Tibial nerve (tissue), 4 donors: ENCODE data around the gene PIK3CD. TPM values are rescaled to one million over a fixed set of nuclear protein-coding genes. Genes with fewer than 3 reads are reported as not detected.
A peak's percentile ranks its signal among the peaks of the same experiment; 100 is the strongest.

Experiments used
- DNase-seq, 2 donors: peaks; one replicate each; pipeline ENCODE4 v3.0.0-alpha.2; 2019; ENCODE audit warnings: low spot score in 2 of 2
- H3K27ac ChIP-seq, 4 donors: fragments of 200-600 bp; sonication (generic) in 3 of 4; one replicate each; pipeline ENCODE4 v1.5.1; 2017 to 2019; ENCODE audit warnings: mild to moderate bottlenecking in 1 of 4
- H3K27me3 ChIP-seq, 2 donors: fragments of 200-600 bp; sonication (generic) in 1 of 2; one replicate each; pipeline versions ENCODE4 v1.5.1 to v1.6.0; 2017 to 2019
- H3K36me3 ChIP-seq, 3 donors: fragments of 200-600 bp; sonication (generic); one replicate each; pipeline ENCODE4 v1.5.1; 2018 to 2019
- H3K4me1 ChIP-seq, 4 donors: fragments of 200-600 bp; sonication (generic) in 3 of 4; one replicate each; pipeline ENCODE4 v1.5.1; 2017 to 2019
- H3K4me3 ChIP-seq, 4 donors: fragments of 200-600 bp; sonication (generic) in 3 of 4; one replicate each; pipeline ENCODE4 v1.5.1; 2017 to 2019; ENCODE audit warnings: mild to moderate bottlenecking in 1 of 4, moderate library complexity in 1 of 4
- H3K9me3 ChIP-seq, 4 donors: fragments of 200-600 bp; sonication (generic) in 3 of 4; one replicate each; pipeline ENCODE4 v1.5.1; 2017 to 2019
- CTCF ChIP-seq, 5 experiments: fragments of 200-600 bp in 3 of 5; fragments of 450-650 bp in 2 of 5; sonication (generic) in 3 of 5; IDR thresholded peaks; one replicate each; pipeline ENCODE4 v1.5.1; 2016 to 2019; ENCODE audit warnings: antibody characterized with exemption in 5 of 5, mild to moderate bottlenecking in 3 of 5, moderate library complexity in 2 of 5
- EP300 ChIP-seq, 2 donors: sonication (generic); formaldehyde crosslinking; IDR thresholded peaks; one replicate each; pipeline ENCODE4 v1.6.1; 2017; ENCODE audit warnings: antibody characterized with exemption in 2 of 2, mild to moderate bottlenecking in 1 of 2
- POLR2A ChIP-seq, 2 donors: fragments of 450-650 bp; IDR thresholded peaks; one replicate each; pipeline ENCODE4 v1.6.1; 2017; ENCODE audit warnings: antibody characterized with exemption in 2 of 2, mild to moderate bottlenecking in 2 of 2, moderate library complexity in 2 of 2
- WGBS, 2 donors: methylation state at CpG; one replicate each; pipeline ENCODE4 v1.1.5; 2018; 5-methylcytosine and 5-hydroxymethylcytosine counted together
- total RNA-seq, 4 donors: library from RNA; depleted of rRNA; stranded (reverse); fragments of >200 nt; gene quantifications; one replicate each; pipeline ENCODE4 v1.1.0, GENCODE V29; 2016

Gene PIK3CD
- total RNA-seq = 10 to 100 TPM in 2 of 4 donors, 1 to 10 TPM in 2; 6.9 to 18.0 (median 10.2) TPM

DNA sequence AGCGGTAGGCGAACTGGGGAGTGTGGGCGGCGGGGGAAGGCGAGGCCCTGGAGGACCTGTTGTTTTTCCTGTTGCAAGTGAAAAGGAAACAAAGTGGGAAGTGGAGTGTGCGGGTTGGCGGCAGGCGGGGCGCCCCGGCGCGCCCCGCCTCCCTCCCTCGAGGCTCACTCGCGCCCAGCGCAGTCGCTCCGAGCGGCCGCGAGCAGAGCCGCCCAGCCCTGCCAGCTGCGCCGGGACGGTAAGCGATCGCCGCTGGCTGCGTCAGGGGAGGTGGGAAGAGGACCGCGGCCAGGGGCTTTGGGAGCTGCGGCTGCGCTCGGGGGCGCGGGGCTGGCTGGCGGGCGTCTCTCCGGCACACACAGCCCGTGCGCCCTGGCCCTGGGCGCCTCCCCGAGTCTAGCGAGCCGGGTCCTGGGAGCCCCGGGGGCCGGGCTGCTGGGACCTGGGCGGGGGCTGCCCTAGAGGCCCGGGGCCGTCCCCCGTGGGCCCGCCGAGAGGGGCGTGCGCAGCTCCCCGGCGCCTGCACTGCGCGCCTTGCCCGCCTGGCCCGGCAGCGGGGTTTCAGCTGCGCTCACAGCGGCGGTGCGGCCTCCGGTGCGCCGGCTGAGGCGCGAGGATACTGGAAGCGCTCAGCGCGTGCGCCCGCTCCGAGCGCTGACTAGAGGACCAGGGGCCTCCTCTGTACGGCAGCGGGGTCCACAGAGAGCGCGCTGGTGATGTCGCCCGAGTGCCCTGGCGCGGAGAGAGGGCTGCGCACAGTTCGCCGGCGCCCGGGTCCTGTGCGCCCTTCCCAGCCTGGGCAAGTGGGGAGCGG lies at the start of gene PIK3CD:
PIK3CD (plus strand) TSS at position 167 of the 814 bp plus-strand sequence. CDS start 58,725 bp downstream, outside the sequence.
- 1% methylated on average over 44 to 52 of the region's 94 CpGs for WGBS, 2 donors
- no peak for DNase-seq
- Histone ChIP-seq H3K4me1 (peaks cover 0 to 20% (median 7%) of the 10 kb centered on the region in 4 donors), H3K36me3 (no peaks in the 10 kb centered on the region), H3K27me3 (peaks cover 0 to 46% of the 10 kb centered on the region in 2 donors), H3K9me3 (no peaks in the 10 kb centered on the region), H3K27ac (peak within 1 kb of the TSS in 3 of 4 donors; percentile 42 to 84 (median 49)), H3K4me3 (peak within 1 kb of the TSS; percentile 31 to 58 (median 46))
- TF ChIP-seq CTCF (IDR thresholded peaks at IDR 0.05) = no peak
- TF ChIP-seq POLR2A (IDR thresholded peaks at IDR 0.05) = no peak
- TF ChIP-seq EP300 (IDR thresholded peaks at IDR 0.05) = no peak

- no peak for DNase-seq
- Histone ChIP-seq H3K4me1 (no peaks in the 10 kb centered on the region), H3K9me3 (no peaks in the 10 kb centered on the region), H3K36me3 (peaks cover 0 to 100% (median 0%) of the 10 kb centered on the region in 3 donors), H3K27me3 (no peaks in the 10 kb centered on the region), H3K4me3 (no peak overlapping the region), H3K27ac (no peak overlapping the region)
- WGBS, 2 donors = 92 to 94% methylated on average over 26 of the region's 26 CpGs
- TF ChIP-seq CTCF (IDR thresholded peaks at IDR 0.05) (no peak), POLR2A (IDR thresholded peaks at IDR 0.05) (no peak), EP300 (IDR thresholded peaks at IDR 0.05) (no peak)
Measured at GRCh38 chr1:9601942-9602793, 49.4 kb upstream of the PIK3CD start.

DNA sequence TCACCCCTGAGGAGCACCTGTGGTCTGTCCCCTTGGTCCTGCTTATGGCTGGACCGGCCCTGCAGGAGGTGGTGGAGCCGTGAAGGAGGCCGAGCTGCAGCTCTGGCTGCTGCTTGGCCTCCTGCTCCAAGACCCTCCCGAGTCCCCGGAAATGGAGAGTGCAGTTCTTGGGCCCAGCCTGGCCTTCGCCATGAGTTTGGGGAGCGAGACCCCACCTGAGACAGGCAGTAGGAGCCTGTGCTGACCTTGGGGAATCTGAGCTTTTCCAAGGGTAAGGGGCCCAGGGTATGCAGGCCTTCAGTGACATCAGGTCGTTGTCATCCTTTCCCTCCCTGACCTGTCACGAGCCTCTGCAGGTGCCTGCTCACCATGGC lies 48.8 kb upstream of the PIK3CD start:
- peaks cover 0 to 100% (median 0%) of the 10 kb centered on the region in 3 donors for H3K36me3 ChIP-seq
- TF ChIP-seq CTCF (IDR thresholded peaks at IDR 0.05) (no peak), EP300 (IDR thresholded peaks at IDR 0.05) (no peak), POLR2A (IDR thresholded peaks at IDR 0.05) (no peak)
- no peaks in the 10 kb centered on the region for H3K4me1 ChIP-seq
- H3K27me3 ChIP-seq = no peaks in the 10 kb centered on the region
- no peak for DNase-seq
- H3K27ac ChIP-seq = no peak overlapping the region
- 88 to 91% methylated on average over 4 of the region's 9 CpGs for WGBS, 2 donors
- no peak overlapping the region for H3K4me3 ChIP-seq
- no peaks in the 10 kb centered on the region for H3K9me3 ChIP-seq

GRCh38 chr1:9603307-9603706 lies 48.2 kb upstream of the PIK3CD start:
- Histone ChIP-seq H3K9me3 (no peaks in the 10 kb centered on the region), H3K36me3 (peaks cover 0 to 100% (median 0%) of the 10 kb centered on the region in 3 donors), H3K27me3 (no peaks in the 10 kb centered on the region), H3K27ac (no peak overlapping the region), H3K4me1 (no peaks in the 10 kb centered on the region), H3K4me3 (no peak overlapping the region)
- no peak for TF ChIP-seq CTCF (IDR thresholded peaks at IDR 0.05)
- TF ChIP-seq EP300 (IDR thresholded peaks at IDR 0.05) = no peak
- TF ChIP-seq POLR2A (IDR thresholded peaks at IDR 0.05) = no peak
- DNase-seq = no peak
- 92 to 95% methylated on average over 13 to 14 of the region's 14 CpGs for WGBS, 2 donors
